GM23338 (cell line): ENCODE measurements around the gene SLC4A9. TPM values are rescaled to one million over a fixed set of nuclear protein-coding genes. Genes with fewer than 3 reads are reported as not detected.

Source experiments
- ATAC-seq: fragments of 200-7000 bp; cut with Tn5 transposase; 3 replicates; pipeline ENCODE4 v1.9.1; 2020
- DNase-seq: peaks from one replicate; pipeline ENCODE4 v3.0.0-alpha.2; 2015; ENCODE audit warnings: low spot score
- H2AFZ ChIP-seq: fragments of 200-600 bp; sonication (generic); 2 replicates; pipeline ENCODE4 v1.8.0; 2016; ENCODE audit warnings: antibody characterized with exemption, mild to moderate bottlenecking, moderate library complexity
- H3F3A ChIP-seq: fragments of 200-600 bp; sonication (generic); replicated peaks from 2 replicates; pipeline ENCODE4 v1.8.0; 2017; ENCODE audit warnings: antibody characterized with exemption, mixed run types, low read depth
- H3K27ac ChIP-seq: fragments of 200-600 bp; sonication (generic); 2 replicates; pipeline ENCODE4 v1.6.1; 2016; ENCODE audit warnings: low read depth
- H3K27me3 ChIP-seq: fragments of 200-600 bp; sonication (generic); 2 replicates; pipeline ENCODE4 v1.8.0; 2016; ENCODE audit warnings: mild to moderate bottlenecking, mixed run types, moderate library complexity; ENCODE audit not compliant: insufficient read depth
- H3K36me3 ChIP-seq: fragments of 200-600 bp; sonication (generic); 2 replicates; pipeline ENCODE4 v1.8.0; 2016; ENCODE audit warnings: mild to moderate bottlenecking; ENCODE audit not compliant: insufficient read depth
- H3K4me1 ChIP-seq: fragments of 200-600 bp; sonication (generic); 2 replicates; pipeline ENCODE4 v1.8.0; 2016; ENCODE audit warnings: mild to moderate bottlenecking, moderate library complexity; ENCODE audit not compliant: insufficient read depth
- H3K4me2 ChIP-seq: fragments of 200-600 bp; sonication (generic); 2 replicates; pipeline ENCODE4 v1.7.1; 2017; ENCODE audit warnings: mixed run types
- H3K4me3 ChIP-seq: fragments of 200-600 bp; sonication (generic); 2 replicates; pipeline ENCODE4 v1.6.1; 2016; ENCODE audit warnings: mixed run types
- H3K79me2 ChIP-seq: fragments of 200-600 bp; sonication (generic); replicated peaks from 2 replicates; pipeline ENCODE4 v1.8.0; 2017; ENCODE audit warnings: mild to moderate bottlenecking; ENCODE audit not compliant: insufficient read depth
- H3K9me2 ChIP-seq: fragments of 200-600 bp; sonication (generic); 2 replicates; pipeline ENCODE4 v1.8.0; 2017; ENCODE audit not compliant: insufficient read depth
- H4K20me1 ChIP-seq: fragments of 200-600 bp; sonication (generic); replicated peaks from 2 replicates; pipeline ENCODE4 v1.8.0; 2017; ENCODE audit warnings: mild to moderate bottlenecking; ENCODE audit not compliant: insufficient read depth
- H3K27ac Mint-ChIP-seq: 2 replicates; pipeline ENCODE4 v1.8.0; 2020; ENCODE audit warnings: inconsistent platforms, mild to moderate bottlenecking, moderate library complexity, mixed read lengths
- H3K27me3 Mint-ChIP-seq: 3 replicates; pipeline ENCODE4 v1.8.0; 2022; ENCODE audit warnings: low read depth, mild to moderate bottlenecking, moderate library complexity, mixed read lengths, inconsistent platforms; ENCODE audit not compliant: insufficient read depth, poor library complexity
- H3K36me3 Mint-ChIP-seq: 3 replicates; pipeline ENCODE4 v1.8.0; 2021; ENCODE audit warnings: low read depth, mild to moderate bottlenecking, inconsistent platforms, moderate library complexity, mixed read lengths
- H3K4me1 Mint-ChIP-seq: 3 replicates; pipeline ENCODE4 v1.8.0; 2020; ENCODE audit warnings: mild to moderate bottlenecking, inconsistent platforms, mixed read lengths
- H3K4me3 Mint-ChIP-seq: 3 replicates; pipeline ENCODE4 v1.8.0; 2021; ENCODE audit warnings: moderate library complexity, mild to moderate bottlenecking, inconsistent platforms, mixed read lengths
- H3K9me3 Mint-ChIP-seq: 3 replicates; pipeline ENCODE4 v1.8.0; 2020; ENCODE audit warnings: moderate library complexity, mild to moderate bottlenecking, inconsistent platforms, mixed read lengths
- CREB1 ChIP-seq: fragments of 250-450 bp; sonication (Bioruptor Pico); IDR thresholded peaks from 2 replicates; pipeline ENCODE4 v1.5.0; 2020; ENCODE audit warnings: low read depth, mild to moderate bottlenecking, moderate library complexity
- CTCF ChIP-seq, 2 experiments: fragments of 200-600 bp in 1 of 2; sonication (generic) in 1 of 2; conservative IDR thresholded peaks; 2 replicates each; pipeline versions ENCODE4 v1.5.1 to v1.6.1; 2016 to 2017; ENCODE audit warnings: antibody characterized with exemption in 2 of 2, low read depth in 2 of 2, mild to moderate bottlenecking in 2 of 2, moderate library complexity in 1 of 2
- EZH2 ChIP-seq: fragments of 200-600 bp; sonication (generic); IDR thresholded peaks from one replicate; pipeline ENCODE4 v1.8.0; 2017; ENCODE audit warnings: antibody characterized with exemption, mild to moderate bottlenecking, low read depth; ENCODE audit not compliant: unreplicated experiment
- EZH2phosphoT487 ChIP-seq: fragments of 200-600 bp; sonication (generic); IDR thresholded peaks from one replicate; pipeline ENCODE4 v1.8.1; 2018; ENCODE audit warnings: antibody characterized with exemption; ENCODE audit not compliant: unreplicated experiment
- JUNB ChIP-seq: IDR thresholded peaks from one replicate; pipeline ENCODE4 v1.6.1; 2016; ENCODE audit warnings: antibody characterized with exemption; ENCODE audit not compliant: unreplicated experiment
- NANOG ChIP-seq: IDR thresholded peaks from 2 replicates; pipeline ENCODE4 v1.6.1; 2016; ENCODE audit warnings: antibody characterized with exemption, borderline replicate concordance
- POLR2AphosphoS5 ChIP-seq: IDR thresholded peaks from 2 replicates; pipeline ENCODE4 v1.6.1; 2016; ENCODE audit warnings: antibody characterized with exemption, low read depth
- STAT1 ChIP-seq: IDR thresholded peaks from one replicate; pipeline ENCODE4 v1.6.1; 2016; ENCODE audit warnings: antibody characterized with exemption; ENCODE audit not compliant: unreplicated experiment
- ZNF114 ChIP-seq: fragments of 250-450 bp; sonication (Bioruptor Pico); IDR thresholded peaks from 2 replicates; pipeline ENCODE4 v1.5.0; 2020; ENCODE audit warnings: mild to moderate bottlenecking, moderate library complexity
- ZNF331 ChIP-seq: fragments of 250-450 bp; sonication (Bioruptor Pico); IDR thresholded peaks from 2 replicates; pipeline ENCODE4 v1.5.0; 2020; ENCODE audit warnings: low read depth, mild to moderate bottlenecking, moderate library complexity
- polyA plus RNA-seq: library from polyadenylated mRNA; unstranded; fragments of >200 nt; fragmentation: Nextera tagmentation; extraction: Ambion mirVana; gene quantifications from 2 replicates; pipeline ENCODE4 v1.2.1, GENCODE V29; 2016
- total RNA-seq: library from RNA; depleted of rRNA; stranded (reverse); fragments of >200 nt; shearing (Covaris generic); gene quantifications from 2 replicates; pipeline ENCODE4 v1.2.3, GENCODE V29; 2014
- TF ChIP-seq, protein P1 (sequence below): IDR thresholded peaks from one replicate; pipeline ENCODE4 v1.6.1; 2018; ENCODE audit warnings: antibody characterized with exemption; ENCODE audit not compliant: unreplicated experiment
- TF ChIP-seq, protein P2 (sequence below): fragments of 250-450 bp; sonication (Bioruptor Pico); IDR thresholded peaks from 2 replicates; pipeline ENCODE4 v1.5.0; 2020; ENCODE audit warnings: mild to moderate bottlenecking, moderate library complexity
- TF ChIP-seq, protein P3 (sequence below): IDR thresholded peaks from 2 replicates; pipeline ENCODE4 v1.6.1; 2016; ENCODE audit warnings: antibody characterized with exemption

The SLC4A9 gene
- total and polyA plus RNA-seq, 2 experiments from 2014 or later = 0.08 TPM; not detected in 1

GRCh38 chr5:140338908-140339307, 21.1 kb upstream of the SLC4A9 start:
- Histone ChIP-seq H3K4me1 (no peaks in the 10 kb centered on the region), H3F3A (no peaks in the 10 kb centered on the region), H3K36me3 (no peaks in the 10 kb centered on the region), H3K9me2 (no peaks in the 10 kb centered on the region), H3K79me2 (no peaks in the 10 kb centered on the region), H3K4me3 (no peak overlapping the region), H3K4me2 (no peak overlapping the region), H2AFZ (no peak overlapping the region), H4K20me1 (no peaks in the 10 kb centered on the region), H3K27ac (no peak overlapping the region), H3K27me3 (no peaks in the 10 kb centered on the region)
- ATAC-seq = no peak
- Mint-ChIP-seq H3K9me3 (no peaks in the 10 kb centered on the region; the same call in 2 of the 3 replicates), H3K4me1 (no peaks in the 10 kb centered on the region), H3K36me3 (peaks cover 3% of the 10 kb centered on the region; the same call in 2 of the 3 replicates), H3K27me3 (no peaks in the 10 kb centered on the region), H3K4me3 (no peak overlapping the region), H3K27ac (no peak overlapping the region)
- DNase-seq = no peak
- TF ChIP-seq CTCF (conservative IDR thresholded peaks at IDR 0.05; ENCODE audit: low read depth in 2 of 2) = no peak
- TF ChIP-seq, protein P1, sequence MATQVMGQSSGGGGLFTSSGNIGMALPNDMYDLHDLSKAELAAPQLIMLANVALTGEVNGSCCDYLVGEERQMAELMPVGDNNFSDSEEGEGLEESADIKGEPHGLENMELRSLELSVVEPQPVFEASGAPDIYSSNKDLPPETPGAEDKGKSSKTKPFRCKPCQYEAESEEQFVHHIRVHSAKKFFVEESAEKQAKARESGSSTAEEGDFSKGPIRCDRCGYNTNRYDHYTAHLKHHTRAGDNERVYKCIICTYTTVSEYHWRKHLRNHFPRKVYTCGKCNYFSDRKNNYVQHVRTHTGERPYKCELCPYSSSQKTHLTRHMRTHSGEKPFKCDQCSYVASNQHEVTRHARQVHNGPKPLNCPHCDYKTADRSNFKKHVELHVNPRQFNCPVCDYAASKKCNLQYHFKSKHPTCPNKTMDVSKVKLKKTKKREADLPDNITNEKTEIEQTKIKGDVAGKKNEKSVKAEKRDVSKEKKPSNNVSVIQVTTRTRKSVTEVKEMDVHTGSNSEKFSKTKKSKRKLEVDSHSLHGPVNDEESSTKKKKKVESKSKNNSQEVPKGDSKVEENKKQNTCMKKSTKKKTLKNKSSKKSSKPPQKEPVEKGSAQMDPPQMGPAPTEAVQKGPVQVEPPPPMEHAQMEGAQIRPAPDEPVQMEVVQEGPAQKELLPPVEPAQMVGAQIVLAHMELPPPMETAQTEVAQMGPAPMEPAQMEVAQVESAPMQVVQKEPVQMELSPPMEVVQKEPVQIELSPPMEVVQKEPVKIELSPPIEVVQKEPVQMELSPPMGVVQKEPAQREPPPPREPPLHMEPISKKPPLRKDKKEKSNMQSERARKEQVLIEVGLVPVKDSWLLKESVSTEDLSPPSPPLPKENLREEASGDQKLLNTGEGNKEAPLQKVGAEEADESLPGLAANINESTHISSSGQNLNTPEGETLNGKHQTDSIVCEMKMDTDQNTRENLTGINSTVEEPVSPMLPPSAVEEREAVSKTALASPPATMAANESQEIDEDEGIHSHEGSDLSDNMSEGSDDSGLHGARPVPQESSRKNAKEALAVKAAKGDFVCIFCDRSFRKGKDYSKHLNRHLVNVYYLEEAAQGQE = no peak
- TF ChIP-seq STAT1 = no peak
- TF ChIP-seq JUNB = no peak
- no peak for TF ChIP-seq CREB1 (CRISPR knock-in tag)
- TF ChIP-seq ZNF114 (CRISPR knock-in tag) = no peak
- TF ChIP-seq, protein P2, sequence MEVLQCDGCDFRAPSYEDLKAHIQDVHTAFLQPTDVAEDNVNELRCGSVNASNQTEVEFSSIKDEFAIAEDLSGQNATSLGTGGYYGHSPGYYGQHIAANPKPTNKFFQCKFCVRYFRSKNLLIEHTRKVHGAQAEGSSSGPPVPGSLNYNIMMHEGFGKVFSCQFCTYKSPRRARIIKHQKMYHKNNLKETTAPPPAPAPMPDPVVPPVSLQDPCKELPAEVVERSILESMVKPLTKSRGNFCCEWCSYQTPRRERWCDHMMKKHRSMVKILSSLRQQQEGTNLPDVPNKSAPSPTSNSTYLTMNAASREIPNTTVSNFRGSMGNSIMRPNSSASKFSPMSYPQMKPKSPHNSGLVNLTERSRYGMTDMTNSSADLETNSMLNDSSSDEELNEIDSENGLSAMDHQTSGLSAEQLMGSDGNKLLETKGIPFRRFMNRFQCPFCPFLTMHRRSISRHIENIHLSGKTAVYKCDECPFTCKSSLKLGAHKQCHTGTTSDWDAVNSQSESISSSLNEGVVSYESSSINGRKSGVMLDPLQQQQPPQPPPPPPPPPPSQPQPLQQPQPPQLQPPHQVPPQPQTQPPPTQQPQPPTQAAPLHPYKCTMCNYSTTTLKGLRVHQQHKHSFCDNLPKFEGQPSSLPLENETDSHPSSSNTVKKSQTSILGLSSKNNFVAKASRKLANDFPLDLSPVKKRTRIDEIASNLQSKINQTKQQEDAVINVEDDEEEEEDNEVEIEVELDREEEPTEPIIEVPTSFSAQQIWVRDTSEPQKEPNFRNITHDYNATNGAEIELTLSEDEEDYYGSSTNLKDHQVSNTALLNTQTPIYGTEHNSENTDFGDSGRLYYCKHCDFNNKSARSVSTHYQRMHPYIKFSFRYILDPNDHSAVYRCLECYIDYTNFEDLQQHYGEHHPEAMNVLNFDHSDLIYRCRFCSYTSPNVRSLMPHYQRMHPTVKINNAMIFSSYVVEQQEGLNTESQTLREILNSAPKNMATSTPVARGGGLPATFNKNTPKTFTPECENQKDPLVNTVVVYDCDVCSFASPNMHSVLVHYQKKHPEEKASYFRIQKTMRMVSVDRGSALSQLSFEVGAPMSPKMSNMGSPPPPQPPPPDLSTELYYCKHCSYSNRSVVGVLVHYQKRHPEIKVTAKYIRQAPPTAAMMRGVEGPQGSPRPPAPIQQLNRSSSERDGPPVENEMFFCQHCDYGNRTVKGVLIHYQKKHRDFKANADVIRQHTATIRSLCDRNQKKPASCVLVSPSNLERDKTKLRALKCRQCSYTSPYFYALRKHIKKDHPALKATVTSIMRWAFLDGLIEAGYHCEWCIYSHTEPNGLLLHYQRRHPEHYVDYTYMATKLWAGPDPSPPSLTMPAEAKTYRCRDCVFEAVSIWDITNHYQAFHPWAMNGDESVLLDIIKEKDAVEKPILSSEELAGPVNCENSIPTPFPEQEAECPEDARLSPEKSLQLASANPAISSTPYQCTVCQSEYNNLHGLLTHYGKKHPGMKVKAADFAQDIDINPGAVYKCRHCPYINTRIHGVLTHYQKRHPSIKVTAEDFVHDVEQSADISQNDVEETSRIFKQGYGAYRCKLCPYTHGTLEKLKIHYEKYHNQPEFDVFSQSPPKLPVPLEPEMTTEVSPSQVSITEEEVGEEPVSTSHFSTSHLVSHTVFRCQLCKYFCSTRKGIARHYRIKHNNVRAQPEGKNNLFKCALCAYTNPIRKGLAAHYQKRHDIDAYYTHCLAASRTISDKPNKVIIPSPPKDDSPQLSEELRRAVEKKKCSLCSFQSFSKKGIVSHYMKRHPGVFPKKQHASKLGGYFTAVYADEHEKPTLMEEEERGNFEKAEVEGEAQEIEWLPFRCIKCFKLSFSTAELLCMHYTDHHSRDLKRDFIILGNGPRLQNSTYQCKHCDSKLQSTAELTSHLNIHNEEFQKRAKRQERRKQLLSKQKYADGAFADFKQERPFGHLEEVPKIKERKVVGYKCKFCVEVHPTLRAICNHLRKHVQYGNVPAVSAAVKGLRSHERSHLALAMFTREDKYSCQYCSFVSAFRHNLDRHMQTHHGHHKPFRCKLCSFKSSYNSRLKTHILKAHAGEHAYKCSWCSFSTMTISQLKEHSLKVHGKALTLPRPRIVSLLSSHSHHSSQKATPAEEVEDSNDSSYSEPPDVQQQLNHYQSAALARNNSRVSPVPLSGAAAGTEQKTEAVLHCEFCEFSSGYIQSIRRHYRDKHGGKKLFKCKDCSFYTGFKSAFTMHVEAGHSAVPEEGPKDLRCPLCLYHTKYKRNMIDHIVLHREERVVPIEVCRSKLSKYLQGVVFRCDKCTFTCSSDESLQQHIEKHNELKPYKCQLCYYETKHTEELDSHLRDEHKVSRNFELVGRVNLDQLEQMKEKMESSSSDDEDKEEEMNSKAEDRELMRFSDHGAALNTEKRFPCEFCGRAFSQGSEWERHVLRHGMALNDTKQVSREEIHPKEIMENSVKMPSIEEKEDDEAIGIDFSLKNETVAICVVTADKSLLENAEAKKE (CRISPR knock-in tag) = no peak
- no peak for TF ChIP-seq EZH2phosphoT487
- no peak for TF ChIP-seq NANOG
- no peak for TF ChIP-seq EZH2
- TF ChIP-seq POLR2AphosphoS5 = no peak
- TF ChIP-seq, protein P3, sequence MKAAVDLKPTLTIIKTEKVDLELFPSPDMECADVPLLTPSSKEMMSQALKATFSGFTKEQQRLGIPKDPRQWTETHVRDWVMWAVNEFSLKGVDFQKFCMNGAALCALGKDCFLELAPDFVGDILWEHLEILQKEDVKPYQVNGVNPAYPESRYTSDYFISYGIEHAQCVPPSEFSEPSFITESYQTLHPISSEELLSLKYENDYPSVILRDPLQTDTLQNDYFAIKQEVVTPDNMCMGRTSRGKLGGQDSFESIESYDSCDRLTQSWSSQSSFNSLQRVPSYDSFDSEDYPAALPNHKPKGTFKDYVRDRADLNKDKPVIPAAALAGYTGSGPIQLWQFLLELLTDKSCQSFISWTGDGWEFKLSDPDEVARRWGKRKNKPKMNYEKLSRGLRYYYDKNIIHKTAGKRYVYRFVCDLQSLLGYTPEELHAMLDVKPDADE = no peak
- no peak for TF ChIP-seq ZNF331 (CRISPR knock-in tag)
